Right lobe of liver (tissue), 4 donors: ENCODE measurements around the gene LRRC8E.

Experiments used
- POLR2A ChIP-seq: fragments of 450-650 bp; IDR thresholded peaks from one replicate; pipeline ENCODE4 v1.6.1; 2017; ENCODE audit warnings: antibody characterized with exemption, mild to moderate bottlenecking
- TF ChIP-seq, protein P1 (sequence below), 4 donors: fragments of 200-600 bp in 3 of 4; fragments of 450-650 bp in 1 of 4; IDR thresholded peaks; one replicate each; pipeline versions ENCODE4 v1.5.1 to v1.8.0; 2016 to 2022; ENCODE audit warnings: antibody characterized with exemption in 4 of 4, mild to moderate bottlenecking in 2 of 4
- donor health status: DM: no; HTN: no; CAD: no.
- donor health status: DM: no; HTN: no; CAD: no.
- donor health status: DM: no; HTN: yes; CAD: no.

GRCh38 chr19:7845390-7846154 lies 42.7 kb upstream of the LRRC8E start:
- TF ChIP-seq, protein P1, sequence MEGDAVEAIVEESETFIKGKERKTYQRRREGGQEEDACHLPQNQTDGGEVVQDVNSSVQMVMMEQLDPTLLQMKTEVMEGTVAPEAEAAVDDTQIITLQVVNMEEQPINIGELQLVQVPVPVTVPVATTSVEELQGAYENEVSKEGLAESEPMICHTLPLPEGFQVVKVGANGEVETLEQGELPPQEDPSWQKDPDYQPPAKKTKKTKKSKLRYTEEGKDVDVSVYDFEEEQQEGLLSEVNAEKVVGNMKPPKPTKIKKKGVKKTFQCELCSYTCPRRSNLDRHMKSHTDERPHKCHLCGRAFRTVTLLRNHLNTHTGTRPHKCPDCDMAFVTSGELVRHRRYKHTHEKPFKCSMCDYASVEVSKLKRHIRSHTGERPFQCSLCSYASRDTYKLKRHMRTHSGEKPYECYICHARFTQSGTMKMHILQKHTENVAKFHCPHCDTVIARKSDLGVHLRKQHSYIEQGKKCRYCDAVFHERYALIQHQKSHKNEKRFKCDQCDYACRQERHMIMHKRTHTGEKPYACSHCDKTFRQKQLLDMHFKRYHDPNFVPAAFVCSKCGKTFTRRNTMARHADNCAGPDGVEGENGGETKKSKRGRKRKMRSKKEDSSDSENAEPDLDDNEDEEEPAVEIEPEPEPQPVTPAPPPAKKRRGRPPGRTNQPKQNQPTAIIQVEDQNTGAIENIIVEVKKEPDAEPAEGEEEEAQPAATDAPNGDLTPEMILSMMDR (IDR thresholded peaks at IDR 0.05) = no peak
- no peak for TF ChIP-seq POLR2A
